Chondrocyte (in vitro differentiated cells): ENCODE results near the gene PCED1B. TPM values are rescaled to one million over a fixed set of nuclear protein-coding genes. Genes with fewer than 3 reads are reported as not detected.
"Not testable (repeated sequence)": the region's sequence is repeated elsewhere in the genome, so short reads cannot be mapped to it uniquely, and the experiment has no call there.

Source experiments
- DNase-seq: peaks from one replicate; pipeline ENCODE4 v3.0.0; 2021; ENCODE audit warnings: mixed read lengths, low spot score
- H3K27ac Mint-ChIP-seq: one replicate; pipeline ENCODE4 v1.8.0; 2021; ENCODE audit warnings: mild to moderate bottlenecking, moderate library complexity, mixed read lengths; ENCODE audit not compliant: unreplicated experiment
- H3K27me3 Mint-ChIP-seq: 2 replicates; pipeline ENCODE4 v1.8.0; 2021; ENCODE audit warnings: low read depth, mixed read lengths
- H3K36me3 Mint-ChIP-seq: 2 replicates; pipeline ENCODE4 v1.8.0; 2021; ENCODE audit warnings: low read depth, mixed read lengths
- H3K4me1 Mint-ChIP-seq: 2 replicates; pipeline ENCODE4 v1.8.0; 2021; ENCODE audit warnings: low read depth, mild to moderate bottlenecking, mixed read lengths
- H3K4me3 Mint-ChIP-seq: one replicate; pipeline ENCODE4 v1.8.0; 2021; ENCODE audit warnings: mild to moderate bottlenecking, moderate library complexity, mixed read lengths; ENCODE audit not compliant: unreplicated experiment
- H3K9me3 Mint-ChIP-seq: 2 replicates; pipeline ENCODE4 v1.8.0; 2021; ENCODE audit warnings: low read depth, mixed read lengths
- CTCF ChIP-seq: fragments of 200-600 bp; sonication (generic); IDR thresholded peaks from 2 replicates; pipeline ENCODE4 v1.5.0; 2021; ENCODE audit warnings: antibody characterized with exemption, mild to moderate bottlenecking, moderate library complexity
- total RNA-seq: library from RNA; stranded (reverse); gene quantifications from 3 replicates; pipeline ENCODE4 v1.2.1, GENCODE V29; 2021

Gene PCED1B
- total RNA-seq, 1 donor from 2014 or later, result 2.3 TPM

DNA sequence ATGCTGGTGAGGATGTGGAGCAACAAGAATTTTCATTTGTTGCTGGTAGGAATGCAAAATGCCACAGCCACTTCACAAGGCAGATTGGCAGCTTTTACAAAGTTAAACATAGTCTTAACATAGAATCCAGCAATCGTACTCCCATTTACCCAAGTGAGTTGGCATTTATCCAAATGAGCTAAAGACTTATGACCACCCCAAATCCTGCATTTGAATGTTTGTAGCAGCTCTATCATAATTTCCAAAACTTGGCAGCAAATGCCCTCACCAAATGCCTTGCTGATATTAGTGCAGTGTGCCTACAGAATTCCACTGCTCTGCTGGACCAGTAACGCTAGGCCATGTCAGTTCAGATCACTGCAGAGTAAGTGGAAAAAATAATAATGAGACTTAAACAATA, 121.0 kb downstream of the PCED1B start:
- peaks cover 12% of the 10 kb centered on the region for H3K4me1 Mint-ChIP-seq
- H3K27me3 Mint-ChIP-seq, result no peaks in the 10 kb centered on the region

GRCh38 chr12:47201190-47201589, 121.8 kb downstream of the PCED1B start:
- H3K27ac Mint-ChIP-seq, DNase-seq, H3K27me3 Mint-ChIP-seq, H3K4me3 Mint-ChIP-seq, H3K9me3 Mint-ChIP-seq, H3K36me3 Mint-ChIP-seq: not testable (repeated sequence)
- peaks cover 14% of the 10 kb centered on the region for H3K4me1 Mint-ChIP-seq

More for the DNA sequence above, 121.0 kb downstream of the PCED1B start:
- no peak for DNase-seq
- Mint-ChIP-seq H3K36me3 (no peaks in the 10 kb centered on the region), H3K9me3 (no peaks in the 10 kb centered on the region), H3K4me3 (no peak overlapping the region), H3K27ac (no peak overlapping the region)
- TF ChIP-seq CTCF, result no peak

- no peak overlapping the region for H3K27ac Mint-ChIP-seq
- H3K36me3 Mint-ChIP-seq, result no peaks in the 10 kb centered on the region
- no peak for DNase-seq
- H3K9me3 Mint-ChIP-seq, result no peaks in the 10 kb centered on the region
- no peak for TF ChIP-seq CTCF
- peaks cover 17% of the 10 kb centered on the region for H3K4me1 Mint-ChIP-seq
- H3K4me3 Mint-ChIP-seq, result no peak overlapping the region
- H3K27me3 Mint-ChIP-seq, result no peaks in the 10 kb centered on the region
Measured at GRCh38 chr12:47202176-47202575, 122.8 kb downstream of the PCED1B start.

GRCh38 chr12:47205532-47206449, 126.4 kb downstream of the PCED1B start:
- peak overlapping the region; percentile 37 for H3K27ac Mint-ChIP-seq
- peaks cover 19% of the 10 kb centered on the region for H3K4me1 Mint-ChIP-seq
- no peaks in the 10 kb centered on the region for H3K9me3 Mint-ChIP-seq
- no peak for DNase-seq
- no peaks in the 10 kb centered on the region for H3K36me3 Mint-ChIP-seq
- TF ChIP-seq CTCF, result no peak
- H3K27me3 Mint-ChIP-seq, result no peaks in the 10 kb centered on the region
- no peak overlapping the region for H3K4me3 Mint-ChIP-seq

- DNase-seq, result no peak
- no peak overlapping the region for H3K4me3 Mint-ChIP-seq
- H3K9me3 Mint-ChIP-seq, result no peaks in the 10 kb centered on the region
- no peak for TF ChIP-seq CTCF
- H3K4me1 Mint-ChIP-seq, result peaks cover 18% of the 10 kb centered on the region
- no peaks in the 10 kb centered on the region for H3K36me3 Mint-ChIP-seq
- no peak overlapping the region for H3K27ac Mint-ChIP-seq
- H3K27me3 Mint-ChIP-seq, result no peaks in the 10 kb centered on the region
Measured at GRCh38 chr12:47206450-47207339, 127.3 kb downstream of the PCED1B start.
